GM19452 (cell line): ENCODE results near the gene SPOCK1.
"Not testable (repeated sequence)": the region's sequence is repeated elsewhere in the genome, so short reads cannot be mapped to it uniquely, and the experiment has no call there.

Experiments used
- ATAC-seq: cut with Tn5 transposase; IDR thresholded peaks from one replicate; pipeline ENCODE4 v1.9.1; 2021; ENCODE audit not compliant: unreplicated experiment

SPOCK1 gene

DNA sequence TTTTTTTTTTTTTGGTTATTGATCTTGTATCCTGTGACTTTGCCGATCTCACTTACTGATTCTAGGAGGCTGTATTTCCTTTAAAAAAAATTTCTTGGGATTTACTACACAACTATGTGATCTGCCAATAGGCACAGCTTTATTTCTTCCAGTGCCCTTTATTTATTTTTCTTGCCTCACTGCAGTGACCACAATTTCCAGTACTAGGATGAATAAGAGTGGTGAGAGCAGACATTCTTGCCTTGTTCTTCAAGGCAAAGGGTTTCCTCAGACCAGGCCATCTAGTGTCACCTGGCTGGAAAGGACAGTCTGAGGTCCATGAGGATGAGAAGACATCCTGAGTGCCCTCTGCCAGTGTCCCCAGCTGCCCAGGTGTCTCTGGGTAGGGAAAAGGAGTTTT, 265.4 kb downstream of the SPOCK1 start:
- no peak for ATAC-seq

DNA sequence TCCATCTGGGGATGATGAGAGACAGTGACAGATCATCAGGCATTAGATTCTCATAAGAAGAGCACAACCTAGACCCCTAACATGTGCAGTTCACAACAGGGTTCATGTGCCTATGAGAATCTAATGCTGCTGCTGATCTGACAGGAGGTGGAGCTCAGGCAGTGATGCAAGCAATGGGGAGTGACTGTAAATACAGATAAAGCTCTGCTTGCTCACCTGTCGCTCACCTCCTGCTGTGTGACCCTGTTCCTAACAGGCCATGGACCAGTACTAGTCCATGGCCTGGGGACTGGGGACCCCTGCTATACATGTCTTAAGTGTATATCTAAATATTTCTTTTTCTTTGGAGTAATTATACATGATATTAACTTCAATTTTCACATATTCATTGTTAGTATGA, 265.8 kb downstream of the SPOCK1 start:
- not testable (repeated sequence) for ATAC-seq

DNA sequence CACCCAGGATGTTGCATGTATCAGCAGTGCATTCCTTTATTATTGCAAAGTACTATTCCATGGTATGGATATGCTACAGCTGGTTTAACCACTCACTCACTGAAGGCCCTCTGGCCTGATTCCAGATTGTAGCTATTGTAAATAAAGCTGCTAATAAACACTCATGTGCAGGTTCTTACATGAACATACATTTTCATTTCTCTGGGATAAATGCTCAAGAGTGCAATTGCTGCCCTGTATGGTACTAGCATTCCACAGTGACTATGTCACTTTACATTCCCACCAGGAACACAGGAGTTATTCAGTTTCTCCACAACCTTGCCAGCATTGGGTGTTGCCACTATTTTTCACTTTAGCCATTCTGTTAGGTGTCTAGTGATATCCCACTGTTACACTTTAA, 267.6 kb downstream of the SPOCK1 start:
- ATAC-seq: no peak

DNA sequence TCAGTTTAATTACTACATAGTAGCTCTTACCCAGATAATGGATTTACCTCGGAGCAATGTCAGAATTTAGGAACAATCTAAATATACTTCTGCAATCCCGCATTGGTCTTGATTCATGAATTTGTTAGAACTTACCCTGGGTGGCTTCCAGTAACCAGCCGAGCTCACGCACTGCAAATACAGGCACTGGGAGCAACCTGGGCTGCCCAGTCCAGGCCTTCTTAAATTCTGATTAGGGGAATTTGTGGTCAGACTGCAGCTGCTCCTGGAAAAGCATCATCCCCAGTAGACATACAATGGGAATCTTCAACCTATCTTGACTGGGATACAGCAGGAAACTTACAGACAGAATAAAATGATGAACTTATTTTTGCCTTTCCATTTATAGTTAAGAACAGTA, 270.3 kb downstream of the SPOCK1 start:
- ATAC-seq: no peak

DNA sequence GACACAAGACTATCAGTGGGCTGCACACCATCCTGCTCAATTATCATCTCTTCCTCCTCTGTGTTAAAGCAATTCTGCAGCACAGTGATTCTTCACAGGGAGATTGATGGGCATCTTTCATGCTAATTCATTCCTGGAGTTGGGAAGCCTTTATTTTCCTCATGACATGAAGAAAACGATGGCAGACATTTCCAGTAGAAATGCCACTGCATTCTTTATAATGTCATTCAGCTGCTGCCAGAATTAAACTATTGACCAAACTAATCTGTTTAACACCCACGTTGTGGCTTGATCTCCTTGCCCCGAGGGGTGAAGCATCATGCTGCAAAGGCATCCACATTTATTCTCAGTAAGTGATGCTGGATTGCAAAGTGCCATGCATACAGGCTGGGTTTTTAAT, 273.0 kb downstream of the SPOCK1 start:
- no peak for ATAC-seq

DNA sequence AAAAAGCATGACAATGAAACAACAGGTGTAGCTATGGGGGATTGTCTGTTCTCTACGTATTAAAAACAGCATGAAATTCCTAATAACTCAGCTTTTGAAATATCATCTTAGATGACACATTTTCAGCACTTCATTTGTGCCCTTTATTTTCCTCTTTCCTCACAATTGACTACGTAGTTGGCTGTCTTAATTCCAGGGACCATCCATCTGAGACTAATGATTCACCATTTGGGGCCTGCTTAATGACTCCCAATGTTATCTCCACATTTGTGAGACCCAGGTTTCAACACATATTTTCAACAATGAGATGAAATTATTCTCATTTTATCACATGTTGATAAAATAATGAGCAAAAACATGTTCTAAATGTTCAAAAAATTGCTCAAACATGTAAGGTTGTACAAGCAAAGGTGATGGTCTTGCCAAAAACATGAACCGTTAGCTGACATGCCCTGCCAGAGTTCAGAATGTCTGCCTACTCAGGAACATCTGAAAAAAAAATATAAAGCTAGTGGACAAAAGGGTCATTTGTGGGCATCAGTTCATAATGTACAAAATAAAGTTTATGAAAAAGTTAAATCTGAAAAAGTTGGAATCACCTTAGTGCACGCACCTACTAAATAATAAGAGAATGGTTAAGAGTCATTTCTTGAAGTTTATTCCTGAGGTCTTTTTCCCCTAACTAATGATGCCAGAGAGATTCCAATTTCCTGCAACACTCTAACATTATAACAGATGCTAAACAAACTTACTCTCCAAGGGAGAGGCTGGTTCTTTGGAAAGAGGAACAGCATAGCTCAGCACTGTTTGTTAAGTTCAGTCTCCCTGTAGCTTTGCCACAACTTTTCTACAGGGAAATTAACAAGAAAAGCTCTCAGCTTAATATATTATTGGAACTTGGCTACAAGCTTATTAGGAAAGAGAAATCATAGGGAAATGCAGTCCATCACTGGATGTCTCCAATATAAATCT, 275.5 kb downstream of the SPOCK1 start:
- ATAC-seq: no peak

DNA sequence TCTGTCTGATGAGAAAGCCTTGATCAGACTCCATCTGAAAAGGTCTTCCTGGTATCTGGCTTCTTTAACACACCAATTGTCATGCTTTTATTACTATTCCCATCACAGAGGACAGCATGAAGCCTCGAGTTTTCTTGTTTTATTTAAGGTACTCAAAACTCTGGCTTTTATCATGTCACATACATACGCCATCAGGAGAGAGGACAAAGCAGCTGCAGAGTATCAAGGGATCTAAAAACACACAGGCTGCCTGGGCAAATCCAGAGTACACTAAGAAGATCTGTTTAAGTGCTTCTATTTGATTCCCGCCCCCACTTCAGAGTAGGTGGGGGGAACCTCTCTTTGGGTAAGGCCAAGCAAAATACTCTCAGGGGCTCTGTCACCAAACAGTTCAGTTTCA, 277.2 kb downstream of the SPOCK1 start:
- no peak for ATAC-seq

DNA sequence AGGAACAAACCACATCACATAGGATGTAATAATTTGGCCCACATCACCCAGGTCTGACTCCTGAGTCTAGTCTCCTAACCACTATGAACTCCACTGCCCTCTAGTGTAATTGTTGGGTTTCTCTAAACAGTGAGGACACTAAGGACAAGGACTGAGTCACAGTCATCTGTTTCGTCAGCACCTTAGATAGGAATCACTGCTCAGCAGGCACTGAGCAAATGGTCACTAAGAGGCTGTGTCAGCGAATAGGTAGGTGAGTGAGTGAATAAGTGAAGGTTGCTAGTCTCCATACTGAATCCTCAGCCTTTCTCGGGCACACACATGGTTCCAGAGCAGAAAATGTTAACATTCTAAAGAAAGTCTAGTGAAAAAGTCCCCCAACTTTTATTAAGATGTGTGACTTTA, 278.6 kb downstream of the SPOCK1 start:
- ATAC-seq: peak; percentile 79

DNA sequence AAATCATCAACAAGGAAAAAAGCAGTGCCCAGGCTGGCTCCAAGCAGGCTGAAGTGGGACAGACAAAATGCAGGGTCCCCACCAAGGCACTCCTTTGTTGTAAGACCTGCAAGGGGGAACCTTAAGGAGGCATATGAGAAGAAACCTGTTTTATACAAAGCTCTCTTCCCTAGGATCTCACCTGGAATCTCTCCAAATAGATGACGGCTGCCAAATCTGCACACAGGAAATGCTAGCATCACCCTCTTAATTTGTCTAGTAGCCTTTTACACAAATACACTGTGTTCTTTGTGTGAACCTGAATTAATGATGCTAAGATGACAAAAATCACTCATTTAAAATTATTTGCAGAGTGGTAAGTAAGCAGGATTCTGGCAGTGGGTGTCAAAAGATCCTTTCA, 280.2 kb downstream of the SPOCK1 start:
- ATAC-seq: no peak

DNA sequence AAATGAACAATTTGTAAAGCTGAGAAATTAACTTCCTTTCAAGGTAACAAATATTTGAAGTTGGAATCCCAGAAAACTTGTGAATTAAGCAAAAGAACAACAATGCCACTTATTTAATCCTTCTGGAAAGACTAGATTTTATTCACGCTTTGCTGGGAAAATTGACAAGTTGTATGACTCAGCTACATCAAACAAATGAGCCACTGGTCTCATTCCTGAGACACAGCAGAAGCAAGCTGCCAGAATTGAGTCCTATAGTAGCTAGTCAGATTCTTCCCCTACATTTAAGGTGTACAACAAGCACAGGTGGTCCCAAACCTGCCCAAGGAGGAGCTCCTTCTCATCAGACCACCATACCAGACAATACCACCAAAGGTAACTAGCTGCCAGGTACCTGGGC, 280.7 kb downstream of the SPOCK1 start:
- no peak for ATAC-seq

DNA sequence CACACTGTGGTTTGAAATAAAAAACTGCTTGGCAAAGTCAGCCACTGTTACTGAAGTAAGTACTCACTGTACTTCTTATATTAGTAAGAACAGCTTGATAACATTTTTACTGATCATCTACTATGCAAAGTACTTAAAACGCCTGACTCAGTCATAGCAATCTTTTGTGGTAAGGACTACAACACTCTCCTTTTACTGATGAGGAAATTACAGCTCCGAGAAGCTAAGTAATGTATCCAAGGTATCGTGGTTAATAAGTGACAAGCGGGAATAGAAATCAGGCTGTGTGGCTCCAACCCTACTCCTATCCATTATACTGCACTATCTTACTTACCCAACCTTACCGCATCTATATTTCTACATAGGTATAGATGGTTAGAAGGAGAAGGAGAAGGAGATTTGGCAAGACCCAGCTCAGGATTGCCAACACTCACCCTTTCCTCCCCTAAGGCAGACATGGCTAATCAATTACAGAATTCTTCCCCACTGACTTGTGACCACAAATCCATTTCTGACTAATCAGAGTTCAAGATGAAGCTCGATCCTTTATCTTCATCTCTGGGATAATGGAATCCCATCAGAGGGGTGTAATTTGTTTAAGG, 281.4 kb downstream of the SPOCK1 start:
- ATAC-seq: no peak

DNA sequence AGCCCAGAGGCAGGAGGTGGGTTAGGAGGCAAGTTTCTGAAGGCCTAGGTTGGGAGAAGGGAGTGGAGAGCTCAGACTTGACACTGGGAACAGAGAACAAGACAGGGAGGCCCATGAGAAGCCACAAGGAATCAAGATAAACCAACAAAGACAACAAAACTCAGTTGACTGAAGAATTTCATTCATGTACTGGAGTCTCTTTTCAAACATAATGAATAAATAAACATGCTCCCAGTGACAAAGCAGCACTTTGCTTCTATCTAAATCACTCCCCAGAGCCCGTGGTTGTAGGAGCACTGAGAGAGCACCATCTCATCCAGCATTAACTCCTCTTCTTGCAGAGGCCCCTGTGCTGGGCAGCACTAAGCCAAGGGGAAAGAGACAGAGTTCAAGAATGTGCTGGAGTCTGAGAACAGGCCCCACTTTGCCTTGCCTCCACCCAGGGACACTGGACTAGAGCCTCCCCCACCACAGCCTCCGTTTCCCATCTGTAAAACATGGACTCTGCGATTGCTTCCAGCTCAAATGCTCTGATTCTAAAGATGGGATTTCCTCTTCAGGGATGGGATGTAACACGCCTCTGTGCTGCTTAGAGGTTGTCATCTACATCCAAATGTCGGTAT, 282.0 kb downstream of the SPOCK1 start:
- ATAC-seq: no peak

DNA sequence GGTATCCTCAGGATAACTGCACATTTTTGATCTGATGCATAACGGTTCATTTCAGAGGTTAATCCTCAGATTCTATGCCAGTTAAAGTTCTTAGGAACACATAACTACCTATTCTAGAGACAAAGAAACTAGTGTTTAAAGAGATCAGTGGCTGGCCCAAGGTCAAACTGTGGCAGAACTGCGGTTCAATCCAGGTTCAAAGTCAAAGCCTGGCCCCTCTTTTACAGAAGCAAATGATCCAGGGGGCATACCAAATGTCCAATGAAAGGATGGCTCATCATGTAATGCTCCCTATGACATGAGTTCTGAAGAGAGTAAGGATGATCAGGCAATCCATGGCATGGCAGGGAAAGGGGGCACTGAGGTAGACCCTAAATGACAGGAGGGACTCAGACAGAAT, 283.3 kb downstream of the SPOCK1 start:
- ATAC-seq: no peak

DNA sequence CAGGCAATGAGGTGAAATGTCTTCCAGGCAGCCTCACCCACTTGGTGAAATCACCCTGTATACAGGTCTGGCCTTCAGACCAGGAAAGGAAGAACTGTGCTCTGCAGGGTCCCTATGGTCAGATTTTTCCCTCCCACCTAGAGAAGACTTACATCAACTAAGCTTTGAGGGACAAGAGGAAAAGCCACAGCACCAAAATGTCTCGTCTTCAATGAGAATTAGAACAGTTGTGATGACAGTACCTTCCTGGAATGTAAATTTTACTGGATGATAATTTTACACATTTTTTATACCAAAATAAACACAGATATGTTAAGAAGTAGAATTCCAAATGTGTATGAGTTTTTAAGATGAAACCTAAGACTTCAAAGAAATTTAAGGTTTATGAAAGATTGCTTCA, 283.9 kb downstream of the SPOCK1 start:
- ATAC-seq: no peak

DNA sequence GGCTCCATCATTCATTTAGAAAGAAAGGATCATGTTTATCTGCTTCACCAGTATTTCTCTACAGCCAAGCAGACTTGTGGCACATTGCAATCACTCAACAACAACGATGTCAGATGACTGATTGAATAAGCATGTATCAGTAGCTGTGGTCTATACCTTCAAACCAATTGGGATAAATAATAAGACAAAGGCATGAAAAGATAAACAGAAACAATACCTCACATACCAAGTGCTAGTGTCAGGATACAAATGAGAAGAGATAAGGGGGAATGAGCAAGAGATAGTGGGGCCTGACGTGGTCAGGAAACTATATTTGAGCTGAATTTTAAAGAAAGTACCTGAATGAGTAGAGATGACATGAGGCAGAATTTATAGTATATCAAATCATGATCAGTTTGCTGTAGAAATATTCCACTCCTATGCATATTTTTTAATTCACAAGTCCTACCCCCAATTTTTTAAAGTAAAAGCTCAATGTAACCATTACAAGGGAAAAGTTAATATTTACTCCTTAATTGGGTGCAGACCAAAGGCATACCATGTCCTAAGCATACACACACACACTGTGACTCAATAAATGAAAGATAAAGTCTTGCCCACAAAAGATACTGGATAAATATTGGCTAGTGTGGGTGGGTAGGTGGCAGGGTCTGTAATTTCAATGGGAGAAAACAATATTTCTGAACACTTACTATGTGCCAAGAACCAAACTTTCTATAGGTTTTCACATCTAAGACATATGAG, 284.5 kb downstream of the SPOCK1 start:
- ATAC-seq: no peak

DNA sequence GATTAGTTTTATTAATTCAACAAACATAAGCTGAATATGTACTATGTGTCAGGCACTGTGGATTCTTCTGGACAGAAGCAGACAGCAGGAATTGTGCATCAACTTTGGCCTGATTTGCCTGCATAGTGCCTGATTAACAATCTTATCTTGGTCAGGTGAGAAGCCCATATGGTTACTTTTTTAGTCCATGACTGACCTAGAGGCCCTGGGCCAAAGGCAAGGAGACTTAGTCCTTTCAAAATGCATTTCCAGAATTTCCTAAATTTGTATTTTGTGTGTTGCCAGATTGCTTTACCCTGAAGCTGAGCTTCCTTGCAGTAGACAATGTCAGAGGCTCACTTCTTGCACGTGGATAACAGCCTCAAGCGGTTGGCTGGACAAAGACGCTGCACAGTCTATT, 286.7 kb downstream of the SPOCK1 start:
- no peak for ATAC-seq

DNA sequence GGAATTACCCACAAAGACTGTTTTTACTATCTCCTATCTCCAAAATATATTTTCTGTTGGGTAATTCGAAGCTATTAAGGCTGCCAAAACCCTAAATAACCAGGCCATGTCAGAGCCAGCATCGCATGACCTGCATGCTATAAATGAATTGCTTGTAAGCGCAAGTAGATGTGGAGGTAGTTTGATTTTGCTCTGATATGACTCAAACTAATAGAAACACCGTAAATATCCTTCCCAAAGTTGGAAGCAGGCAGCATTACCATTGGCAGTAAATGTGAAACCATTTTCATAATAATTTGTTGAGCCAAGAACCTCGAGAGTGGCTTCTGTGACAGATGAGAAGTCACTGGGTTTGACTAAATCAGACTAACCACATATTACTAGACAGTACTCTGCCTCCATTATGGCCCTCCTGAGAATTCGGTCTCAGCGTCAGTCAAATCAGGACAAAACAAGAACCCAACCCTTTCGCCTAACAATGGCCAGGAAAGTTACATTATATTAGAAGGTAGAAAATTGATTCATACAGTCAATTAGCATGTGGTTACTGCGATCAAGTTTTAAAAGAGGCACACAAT, 289.8 kb downstream of the SPOCK1 start:
- no peak for ATAC-seq

DNA sequence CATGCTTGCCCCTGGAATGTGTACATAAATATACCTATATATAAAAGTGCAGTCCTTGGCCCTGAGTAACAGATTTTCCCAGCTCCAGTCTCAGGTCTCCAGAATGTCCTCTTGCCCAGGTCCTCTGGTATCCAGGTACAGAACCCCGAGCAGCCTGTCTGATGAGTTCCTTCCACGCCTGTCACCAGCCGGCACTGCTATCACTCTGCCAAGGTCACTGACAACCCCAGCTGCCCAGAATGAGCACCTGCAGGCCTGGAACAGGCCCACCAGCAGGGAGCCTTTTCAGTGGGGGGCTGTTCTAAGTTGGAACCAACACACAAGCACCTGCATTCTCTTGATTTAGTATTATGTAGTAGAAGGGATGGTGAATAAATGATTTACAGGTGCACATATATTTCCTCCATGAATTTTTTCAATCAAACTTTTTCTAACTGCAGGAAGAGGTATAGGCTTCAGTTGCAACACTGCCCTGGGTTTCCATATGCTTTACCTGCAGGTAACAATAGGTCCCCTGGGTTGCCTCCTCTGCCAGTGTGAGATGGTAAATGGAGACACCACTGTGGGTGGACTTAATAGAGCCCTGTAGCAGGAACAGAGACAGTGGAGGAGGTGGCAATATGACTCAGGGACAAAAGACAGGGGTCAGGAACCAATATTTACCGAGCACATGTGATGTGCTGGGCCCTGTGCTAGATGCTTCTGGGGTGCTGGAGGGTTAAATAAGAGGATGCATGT, 291.9 kb downstream of the SPOCK1 start:
- ATAC-seq: no peak

DNA sequence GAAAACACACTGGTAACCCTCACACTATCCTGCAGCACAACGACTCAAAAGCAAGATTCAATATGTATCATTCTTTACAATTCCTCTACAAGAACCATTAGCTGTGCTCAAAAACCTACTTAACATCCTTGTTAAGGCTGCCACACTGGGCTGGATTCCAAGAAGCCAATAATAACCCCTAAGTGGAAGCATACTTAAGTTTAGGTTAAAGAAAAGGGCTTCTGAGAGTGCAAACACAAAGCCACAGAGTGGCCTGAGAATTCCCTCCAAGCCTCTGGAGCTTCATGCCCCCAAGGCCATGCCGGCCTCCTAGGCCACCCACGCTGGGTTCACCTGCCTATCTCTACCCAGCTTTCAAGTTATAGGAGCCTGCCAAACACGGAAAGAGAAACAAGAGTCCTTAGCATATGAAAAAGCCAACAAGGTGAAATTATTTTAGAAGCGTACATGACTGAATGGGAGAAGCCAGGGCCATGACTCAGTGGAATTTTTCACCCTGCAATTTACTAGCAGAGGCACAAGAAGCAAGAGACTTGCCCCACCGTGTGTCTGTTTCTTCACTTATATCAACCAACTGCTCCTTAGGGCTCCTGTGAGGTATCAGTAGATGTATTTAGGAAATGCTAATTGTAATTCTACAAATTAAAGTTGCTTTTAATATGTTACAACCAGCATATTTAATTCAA, 293.0 kb downstream of the SPOCK1 start:
- no peak for ATAC-seq
